CD14-positive monocyte (primary cell): ENCODE results near the gene SSBP4. TPM values are rescaled to one million over a fixed set of nuclear protein-coding genes. Genes with fewer than 3 reads are reported as not detected.

Source experiments
- DNase-seq, 3 donors: peaks; one replicate each; pipeline ENCODE4 v3.0.0-alpha.2; 2011 to 2022
- H2AFZ ChIP-seq: 2 replicates; pipeline ENCODE4 v1.6.0; 2012; ENCODE audit warnings: mild to moderate bottlenecking, low read depth, low read length, inconsistent platforms; ENCODE audit not compliant: insufficient read depth, poor library complexity, severe bottlenecking
- H3K27ac ChIP-seq, 2 donors: 1 replicate in 1 of 2; 2 replicates in 1 of 2; pipeline ENCODE4 v1.5.1; 2012 to 2013; ENCODE audit warnings: low read length in 2 of 2, control low read depth in 1 of 2, inconsistent platforms in 1 of 2, low read depth in 1 of 2, mild to moderate bottlenecking in 1 of 2
- H3K27me3 ChIP-seq, 2 donors: one replicate each; pipeline versions ENCODE4 v1.6.0 to v1.6.1; 2011 to 2013; ENCODE audit warnings: low read length in 2 of 2; ENCODE audit not compliant: control insufficient read depth in 2 of 2, insufficient read depth in 2 of 2
- H3K36me3 ChIP-seq, 2 donors: replicated peaks in 1 of 2; 1 replicate in 1 of 2; 2 replicates in 1 of 2; pipeline versions ENCODE4 v1.5.1 to v1.6.1; 2012 to 2013; ENCODE audit warnings: low read length in 2 of 2, control low read depth in 1 of 2, inconsistent platforms in 1 of 2, mild to moderate bottlenecking in 1 of 2; ENCODE audit not compliant: insufficient read depth in 2 of 2, control insufficient read depth in 1 of 2
- H3K4me1 ChIP-seq, 2 donors: 1 replicate in 1 of 2; 2 replicates in 1 of 2; pipeline versions ENCODE4 v1.5.1 to v1.6.1; 2012 to 2013; ENCODE audit warnings: low read length in 2 of 2, control low read depth in 1 of 2, inconsistent platforms in 1 of 2, mild to moderate bottlenecking in 1 of 2, moderate library complexity in 1 of 2; ENCODE audit not compliant: insufficient read depth in 2 of 2, control insufficient read depth in 1 of 2
- H3K4me2 ChIP-seq: replicated peaks from 2 replicates; pipeline ENCODE3; 2012; ENCODE audit warnings: low read length, moderate library complexity, mild to moderate bottlenecking; ENCODE audit not compliant: poor library complexity, severe bottlenecking; ENCODE audit errors: extremely low read depth
- H3K4me3 ChIP-seq, 3 experiments: fragments of 200-600 bp in 1 of 3; sonication (generic) in 1 of 3; replicated peaks in 1 of 3; 1 replicate in 2 of 3; 2 replicates in 1 of 3; pipeline ENCODE4 v1.5.1; 2011 to 2013; ENCODE audit warnings: low read length in 3 of 3, mild to moderate bottlenecking in 3 of 3, control low read depth in 2 of 3, low read depth in 2 of 3, inconsistent platforms in 1 of 3, moderate library complexity in 1 of 3
- H3K79me2 ChIP-seq: 2 replicates; pipeline ENCODE4 v1.6.0; 2012; ENCODE audit warnings: mild to moderate bottlenecking, control low read depth, inconsistent platforms, low read length, moderate library complexity; ENCODE audit not compliant: insufficient read depth
- H3K9ac ChIP-seq: 2 replicates; pipeline ENCODE4 v1.6.0; 2017; ENCODE audit warnings: low read length, mild to moderate bottlenecking; ENCODE audit not compliant: insufficient read depth, poor library complexity, severe bottlenecking
- H3K9me3 ChIP-seq, 2 donors: replicated peaks in 1 of 2; 1 replicate in 1 of 2; 2 replicates in 1 of 2; pipeline versions ENCODE4 v1.5.1 to v1.6.1; 2012 to 2013; ENCODE audit warnings: low read length in 2 of 2, control low read depth in 1 of 2; ENCODE audit not compliant: control insufficient read depth in 1 of 2, insufficient read depth in 1 of 2
- H4K20me1 ChIP-seq: 2 replicates; pipeline ENCODE4 v1.6.0; 2012; ENCODE audit warnings: mild to moderate bottlenecking, low read length, control low read depth, moderate library complexity; ENCODE audit not compliant: insufficient read depth
- H3K27ac Mint-ChIP-seq, 7 donors: one replicate each; pipeline ENCODE4 v1.8.0; 2020; ENCODE audit warnings: mild to moderate bottlenecking in 7 of 7, mixed read lengths in 7 of 7, moderate library complexity in 6 of 7, inconsistent platforms in 2 of 7
- H3K27me3 Mint-ChIP-seq, 3 donors: one replicate each; pipeline ENCODE4 v1.8.0; 2021 to 2022; ENCODE audit warnings: low read depth in 3 of 3, mild to moderate bottlenecking in 3 of 3, mixed read lengths in 3 of 3, moderate library complexity in 3 of 3, inconsistent platforms in 1 of 3
- H3K36me3 Mint-ChIP-seq, 2 donors: one replicate each; pipeline ENCODE4 v1.8.0; 2020; ENCODE audit warnings: mixed read lengths in 2 of 2, inconsistent platforms in 1 of 2, mild to moderate bottlenecking in 1 of 2
- H3K4me1 Mint-ChIP-seq: one replicate; pipeline ENCODE4 v1.8.0; 2020; ENCODE audit warnings: mild to moderate bottlenecking, mixed read lengths
- H3K4me3 Mint-ChIP-seq, 2 donors: one replicate each; pipeline ENCODE4 v1.8.0; 2020; ENCODE audit warnings: mild to moderate bottlenecking in 2 of 2, mixed read lengths in 2 of 2, moderate library complexity in 1 of 2
- H3K9me3 Mint-ChIP-seq, 7 donors: one replicate each; pipeline ENCODE4 v1.8.0; 2020 to 2022; ENCODE audit warnings: mixed read lengths in 7 of 7, mild to moderate bottlenecking in 6 of 7, moderate library complexity in 6 of 7, inconsistent platforms in 2 of 7
- CTCF ChIP-seq: fragments of 200-600 bp; IDR thresholded peaks from one replicate; pipeline ENCODE4 v1.8.0; 2022; ENCODE audit warnings: antibody characterized with exemption, mild to moderate bottlenecking
- WGBS: methylation state at CpG from one replicate; pipeline ENCODE4 v1.1.5; 2013; ENCODE audit warnings: missing lambda C conversion rate; ENCODE audit not compliant: insufficient coverage; 5-methylcytosine and 5-hydroxymethylcytosine counted together
- intact Hi-C, 2 donors: fragments of 100-400 bp; cut with micrococcal nuclease; formaldehyde crosslinking; loops; one replicate each; pipeline versions ENCODE4 v1.15.0 to v1.15.1; 2023
- polyA plus RNA-seq, 3 donors: library from polyadenylated mRNA; depleted of rRNA in 1 of 3; unstranded in 2 of 3; stranded (reverse) in 1 of 3; fragments of 300-500 nt in 2 of 3; fragments of >200 nt in 1 of 3; fragmentation: Illumina TruSeq in 2 of 3; gene quantifications; 1 replicate in 2 of 3; 2 replicates in 1 of 3; pipeline ENCODE4 v1.2.3, GENCODE V29; 2012 to 2021

The SSBP4 gene
- polyA plus RNA-seq, 3 donors = 38.5 to 74.5 (median 48.3) TPM

GRCh38 chr19:18425515-18426415 lies 6.6 kb downstream of the SSBP4 start:
- intact Hi-C loops = no loop called here
- Mint-ChIP-seq H3K9me3 (no peaks in the 10 kb centered on the region), H3K4me1 (peaks cover 40% of the 10 kb centered on the region), H3K36me3 (peaks cover 8 to 36% of the 10 kb centered on the region in 2 donors), H3K27me3 (peaks cover 0 to 6% (median 2%) of the 10 kb centered on the region in 3 donors), H3K4me3 (no peak overlapping the region), H3K27ac (peak overlapping the region in 3 of 7 donors; percentile 16 to 67 (median 54))
- WGBS = 67% methylated on average over 9 of the region's 18 CpGs
- H3K4me2 ChIP-seq = no peak overlapping the region
- H3K36me3 ChIP-seq = no peaks in the 10 kb centered on the region
- H2AFZ ChIP-seq = no peak overlapping the region
- no peak overlapping the region for H3K4me3 ChIP-seq
- H3K9me3 ChIP-seq = no peaks in the 10 kb centered on the region
- H3K79me2 ChIP-seq = peaks cover 51% of the 10 kb centered on the region
- no peaks in the 10 kb centered on the region for H3K27me3 ChIP-seq
- no peak overlapping the region for H3K9ac ChIP-seq
- DNase-seq = no peak
- H3K4me1 ChIP-seq = peaks cover 27 to 41% of the 10 kb centered on the region in 2 donors
- no peak for TF ChIP-seq CTCF
- no peak overlapping the region for H3K27ac ChIP-seq
- peaks cover 100% of the 10 kb centered on the region for H4K20me1 ChIP-seq

GRCh38 chr19:18426416-18426767 lies 7.2 kb downstream of the SSBP4 start:
- Mint-ChIP-seq H3K4me3 (no peak overlapping the region), H3K36me3 (peaks cover 8 to 38% of the 10 kb centered on the region in 2 donors), H3K4me1 (peaks cover 33% of the 10 kb centered on the region), H3K27me3 (peaks cover 0 to 3% (median 2%) of the 10 kb centered on the region in 3 donors), H3K27ac (peak overlapping the region in 1 of 7 donors; percentile 14), H3K9me3 (no peaks in the 10 kb centered on the region)
- no peaks in the 10 kb centered on the region for H3K9me3 ChIP-seq
- no peak overlapping the region for H3K4me3 ChIP-seq
- H2AFZ ChIP-seq = no peak overlapping the region
- H4K20me1 ChIP-seq = peaks cover 100% of the 10 kb centered on the region
- no peaks in the 10 kb centered on the region for H3K27me3 ChIP-seq
- intact Hi-C loops = no loop called here
- no peak for TF ChIP-seq CTCF
- WGBS = 99% methylated on average over 6 of the region's 8 CpGs
- no peak overlapping the region for H3K4me2 ChIP-seq
- peaks cover 45% of the 10 kb centered on the region for H3K79me2 ChIP-seq
- H3K4me1 ChIP-seq = peaks cover 21 to 35% of the 10 kb centered on the region in 2 donors
- H3K27ac ChIP-seq = no peak overlapping the region
- H3K9ac ChIP-seq = no peak overlapping the region
- no peak for DNase-seq
- no peaks in the 10 kb centered on the region for H3K36me3 ChIP-seq
